GM18505 (cell line): ENCODE measurements around the gene ARF1.
"Not testable (repeated sequence)": the region's sequence is repeated elsewhere in the genome, so short reads cannot be mapped to it uniquely, and the experiment has no call there.

ENCODE experiments used
- ATAC-seq: cut with Tn5 transposase; IDR thresholded peaks from one replicate; pipeline ENCODE4 v1.9.1; 2021; ENCODE audit not compliant: unreplicated experiment
- POLR2A ChIP-seq: IDR thresholded peaks from 4 replicates; pipeline ENCODE4 v1.6.1; 2011; ENCODE audit warnings: borderline replicate concordance; ENCODE audit not compliant: insufficient read depth, insufficient read length; ENCODE audit errors: extremely low read depth

Gene ARF1

GRCh38 chr1:228104526-228105269, 22.2 kb downstream of the ARF1 start:
- no peak for ATAC-seq
- no peak for TF ChIP-seq POLR2A

- no peak for ATAC-seq
These were observed 22.9 kb downstream of the ARF1 start for GRCh38 chr1:228105270-228105995.

DNA sequence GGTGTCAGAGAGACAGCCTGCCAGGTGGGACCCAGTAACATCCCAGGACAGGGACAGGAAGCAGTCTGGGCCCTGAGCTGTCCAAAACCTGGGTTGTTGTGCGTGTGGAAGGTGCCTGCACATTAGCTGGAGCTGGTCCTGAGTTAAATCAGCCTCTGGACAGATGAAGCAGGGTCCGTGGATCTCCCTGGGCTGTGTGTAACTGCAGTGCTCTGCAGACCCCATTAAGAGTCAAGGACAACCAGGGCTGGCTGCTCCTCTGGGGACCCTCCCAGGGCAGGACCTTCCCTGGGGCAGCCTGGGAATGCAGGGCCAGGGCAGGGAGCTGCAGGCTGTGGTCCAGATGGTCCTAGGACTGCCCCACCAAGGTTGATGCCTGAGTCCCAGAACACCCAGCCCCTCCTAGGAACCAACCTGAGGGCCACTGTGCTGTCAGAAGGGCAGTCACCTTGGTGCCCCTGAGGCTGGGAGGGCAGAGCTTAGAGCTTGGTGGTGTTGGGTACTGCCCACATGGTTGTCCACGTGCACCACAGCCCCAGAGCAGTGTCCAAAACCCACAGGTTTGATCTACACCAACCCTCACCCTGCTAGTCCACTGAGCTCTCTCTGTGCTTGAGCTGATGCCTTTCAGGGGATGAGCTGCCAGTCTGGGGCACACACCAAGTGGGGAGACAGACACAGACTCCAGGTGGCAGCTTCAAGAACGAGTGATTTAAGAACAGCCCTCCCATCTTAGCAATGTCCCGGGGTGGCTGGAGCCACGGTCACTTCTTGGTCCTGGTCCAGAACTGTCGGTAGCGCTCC, 23.7 kb downstream of the ARF1 start:
- no peak for ATAC-seq
- no peak for TF ChIP-seq POLR2A

More at GRCh38 chr1:228105270-228105995, 22.9 kb downstream of the ARF1 start:
- no peak for TF ChIP-seq POLR2A

GRCh38 chr1:228106800-228107054, 24.2 kb downstream of the ARF1 start:
- no peak for TF ChIP-seq POLR2A
- no peak for ATAC-seq

- no peak for TF ChIP-seq POLR2A
- ATAC-seq = no peak
These were observed 25.1 kb downstream of the ARF1 start for GRCh38 chr1:228107636-228108035.

DNA sequence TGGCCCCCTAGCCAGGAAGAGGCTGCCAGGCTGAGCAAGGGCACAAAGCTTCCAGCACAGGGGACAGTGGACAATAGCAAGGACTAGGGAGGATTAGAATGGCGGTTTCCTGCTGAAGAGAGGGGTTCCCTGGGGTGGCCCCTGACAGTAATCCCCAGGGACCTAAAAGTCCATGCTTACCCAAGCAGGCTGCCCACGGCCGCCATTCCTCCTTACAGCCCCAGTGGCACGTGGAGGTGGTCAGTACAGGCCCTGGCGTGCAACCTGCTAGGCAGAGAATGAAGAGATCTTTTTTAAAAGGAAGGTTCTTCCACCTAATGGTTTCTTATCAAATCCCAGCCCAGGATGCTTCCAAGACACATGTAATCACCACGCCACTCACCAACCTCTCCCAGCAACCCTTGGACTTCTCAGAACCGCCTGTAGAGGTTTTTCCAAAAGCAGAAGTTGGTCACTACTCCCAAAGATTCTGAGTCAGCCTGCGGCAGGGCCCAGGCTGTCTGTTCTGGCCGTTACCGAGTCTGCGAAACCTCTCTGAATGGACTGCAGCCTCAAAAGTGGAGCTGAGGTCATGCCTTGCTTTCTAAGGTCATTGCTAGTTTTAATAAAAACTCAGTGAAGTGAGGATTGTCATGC, 25.7 kb downstream of the ARF1 start:
- TF ChIP-seq POLR2A = no peak
- ATAC-seq = no peak

DNA sequence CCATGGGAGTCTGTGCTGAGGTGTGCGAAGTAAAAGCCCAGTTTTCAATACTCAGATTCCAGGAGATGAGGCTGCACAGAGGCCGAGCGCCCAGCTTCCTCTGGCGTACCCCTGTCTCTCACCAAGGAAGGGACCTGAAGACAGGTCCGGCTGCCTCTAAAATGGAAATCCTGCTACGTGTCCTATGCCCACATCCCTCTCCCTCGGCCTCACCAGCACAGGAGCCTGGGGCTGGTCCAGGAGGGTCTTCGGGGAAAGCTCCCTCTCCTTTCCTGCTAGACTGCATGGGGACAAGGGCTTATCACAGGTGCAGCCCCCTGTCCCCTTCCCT, 26.2 kb downstream of the ARF1 start:
- TF ChIP-seq POLR2A = no peak
- no peak for ATAC-seq

DNA sequence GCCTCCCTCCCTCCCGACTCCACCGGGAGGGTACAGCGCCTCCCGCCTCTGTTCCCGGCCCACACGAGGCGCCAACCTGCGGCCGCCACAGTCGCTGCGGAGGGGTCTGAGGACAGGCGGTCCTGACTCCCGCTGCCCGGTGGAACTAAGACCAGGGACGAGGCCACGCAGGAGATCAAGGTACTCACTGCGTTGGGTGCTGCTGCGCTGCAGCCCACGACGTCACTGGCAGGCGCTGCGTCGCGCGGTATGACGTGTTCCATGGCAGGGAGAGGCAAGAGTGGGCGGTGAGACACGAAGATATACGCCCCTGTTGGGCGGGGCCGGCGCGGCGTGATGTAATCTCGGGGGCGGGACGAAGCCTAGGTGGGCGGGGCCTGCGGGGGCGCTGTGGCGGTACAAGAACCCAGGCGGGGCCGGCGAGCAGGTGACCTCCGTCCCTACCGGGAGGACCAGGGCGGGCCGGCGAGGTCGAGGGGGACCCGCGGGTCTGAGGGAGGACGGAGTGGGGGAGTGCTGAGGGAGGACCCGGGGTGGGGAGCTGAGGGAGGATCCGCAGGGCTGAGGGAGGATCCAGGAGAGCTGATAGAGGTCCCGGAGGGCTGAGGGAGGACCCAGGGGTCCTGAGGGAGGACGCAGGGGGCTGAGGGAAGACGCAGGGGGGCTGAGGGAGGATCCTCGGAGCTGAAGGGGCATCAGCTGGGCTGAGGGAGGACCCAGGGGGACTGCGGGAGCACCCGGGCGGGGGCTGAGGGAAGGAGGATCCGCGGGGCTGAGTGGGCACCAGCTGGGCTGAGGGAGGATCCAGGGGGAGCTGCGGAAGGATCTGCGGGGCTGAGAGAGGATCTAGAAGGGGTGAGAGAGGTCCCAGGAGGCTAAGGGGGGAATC, 26.8 kb downstream of the ARF1 start, which contains the start of gene MRPL55:
MRPL55 (minus strand) TSS at position 227 of the 889 bp plus-strand sequence. CDS start 1,039 bp downstream, outside the sequence.
- TF ChIP-seq POLR2A = peak; percentile 95

GRCh38 chr1:228109962-228110488, 27.5 kb downstream of the ARF1 start:
- no peak for TF ChIP-seq POLR2A

More for the DNA sequence above, 26.8 kb downstream of the ARF1 start, which contains the start of gene MRPL55:
- ATAC-seq = peak; percentile 87

GRCh38 chr1:228110556-228110955, 28.0 kb downstream of the ARF1 start:
- no peak for ATAC-seq
- TF ChIP-seq POLR2A = no peak

More at GRCh38 chr1:228109962-228110488, 27.5 kb downstream of the ARF1 start:
- peak; percentile 16 for ATAC-seq

DNA sequence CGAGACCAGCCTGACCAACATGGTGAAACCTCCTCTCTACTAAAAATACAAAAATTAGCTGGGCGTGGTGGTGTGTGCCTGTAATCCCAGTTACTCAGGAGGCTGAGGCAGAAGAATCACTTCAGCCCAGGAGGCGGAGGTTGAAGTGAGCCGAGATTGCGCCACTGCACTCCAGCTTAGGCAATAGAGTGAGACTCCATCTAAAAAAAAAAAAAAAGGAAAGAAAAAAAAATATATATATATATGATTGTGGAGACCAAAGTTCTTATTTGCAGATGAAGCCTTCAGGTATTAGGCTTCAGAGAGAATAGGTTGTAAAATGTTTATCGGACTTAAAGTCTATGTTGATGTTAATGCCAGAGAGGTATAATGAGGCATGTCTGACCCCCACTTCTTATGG, 28.8 kb downstream of the ARF1 start:
- ATAC-seq = not testable (repeated sequence)

- TF ChIP-seq POLR2A = no peak
- no peak for ATAC-seq
These were observed 29.7 kb downstream of the ARF1 start for GRCh38 chr1:228112167-228112566.

DNA sequence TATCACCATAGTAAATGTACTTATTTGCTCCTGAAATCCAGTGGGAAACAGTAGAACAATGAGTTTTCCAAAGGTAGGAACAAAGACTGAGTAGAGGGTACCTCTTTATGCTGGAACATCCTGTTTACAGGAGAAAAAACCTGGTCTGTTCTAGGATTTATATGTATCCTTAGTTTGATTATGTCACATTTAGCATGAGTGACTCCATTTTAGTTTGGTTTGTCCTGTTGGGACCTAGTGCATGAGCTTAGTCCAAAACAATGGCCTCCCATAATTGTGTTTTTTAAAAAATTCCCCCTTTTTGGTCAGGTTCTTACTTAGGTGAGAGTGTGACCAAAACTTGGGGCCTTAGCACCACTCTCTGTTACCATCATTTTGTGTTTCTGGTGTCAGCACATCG, 30.1 kb downstream of the ARF1 start:
- ATAC-seq = no peak
- no peak for TF ChIP-seq POLR2A

GRCh38 chr1:228114827-228115226, 32.3 kb downstream of the ARF1 start:
- no peak for ATAC-seq

More at GRCh38 chr1:228114827-228115226, 32.3 kb downstream of the ARF1 start:
- TF ChIP-seq POLR2A = no peak
